HepG2 (cell line): ENCODE data around the gene PIF1. TPM values are rescaled to one million over a fixed set of nuclear protein-coding genes. Genes with fewer than 3 reads are reported as not detected.

Source experiments
- HNRNPH1 ChIP-seq: fragments of 200-400 bp; formaldehyde crosslinking; optimal IDR thresholded peaks from 2 replicates; pipeline ENCODE3; 2017; ENCODE audit warnings: mild to moderate bottlenecking, low read depth, low read length
- JUN ChIP-seq: sonication (generic); formaldehyde crosslinking; IDR thresholded peaks from 2 replicates; pipeline ENCODE4 v1.4.0; 2020; ENCODE audit warnings: mild to moderate bottlenecking, missing genetic modification reagents
- KAT7 ChIP-seq: IDR thresholded peaks from 2 replicates; pipeline ENCODE4 v1.6.1; 2018; ENCODE audit warnings: borderline replicate concordance, missing compliant biosample characterization
- KDM5A ChIP-seq: fragments of 200-600 bp; sonication (generic); IDR thresholded peaks from 2 replicates; pipeline ENCODE4 v1.7.0; 2018; ENCODE audit warnings: antibody characterized with exemption, mild to moderate bottlenecking, low read length, borderline replicate concordance
- KMT2B ChIP-seq: IDR thresholded peaks from 2 replicates; pipeline ENCODE4 v1.6.1; 2016; ENCODE audit warnings: missing genetic modification reagents, missing compliant biosample characterization
- POLR2A ChIP-seq, 2 experiments: IDR thresholded peaks; 2 replicates each; pipeline ENCODE4 v1.6.1; 2011; ENCODE audit warnings: low read depth in 2 of 2, low read length in 2 of 2, mild to moderate bottlenecking in 1 of 2, moderate library complexity in 1 of 2; ENCODE audit not compliant: insufficient read depth in 1 of 2
- SP2 ChIP-seq: sonication (generic); formaldehyde crosslinking; IDR thresholded peaks from 2 replicates; pipeline ENCODE4 v1.5.1; 2020; ENCODE audit warnings: mild to moderate bottlenecking, missing genetic modification reagents
- ZFP41 ChIP-seq: sonication (generic); formaldehyde crosslinking; IDR thresholded peaks from 2 replicates; pipeline ENCODE4 v1.4.0; 2020; ENCODE audit warnings: mild to moderate bottlenecking, missing genetic modification reagents, borderline replicate concordance
- ZNF737 ChIP-seq: sonication (generic); formaldehyde crosslinking; IDR thresholded peaks from 2 replicates; pipeline ENCODE4 v1.5.0; 2020; ENCODE audit warnings: missing genetic modification reagents, mild to moderate bottlenecking, borderline replicate concordance
- ZNF747 ChIP-seq: sonication (generic); formaldehyde crosslinking; IDR thresholded peaks from 2 replicates; pipeline ENCODE4 v1.8.1; 2023; ENCODE audit warnings: missing genetic modification reagents, mild to moderate bottlenecking, borderline replicate concordance
- ZNF792 ChIP-seq: IDR thresholded peaks from 2 replicates; pipeline ENCODE4 v1.6.1; 2016
- polyA plus RNA-seq, 8 experiments: library from polyadenylated mRNA; depleted of rRNA in 3 of 8; stranded (reverse) in 7 of 8; unstranded in 1 of 8; fragments of >200 nt; fragmentation: Illumina TruSeq in 4 of 8; extraction: Trizol in 4 of 8; gene quantifications; 2 replicates each; pipeline versions ENCODE4 v1.2.1 to v1.2.3, GENCODE V29; 2011 to 2016; ENCODE audit warnings: low read depth in 4 of 8, missing spikeins in 1 of 8, mixed read lengths in 1 of 8; ENCODE audit not compliant: insufficient read depth in 1 of 8
- total RNA-seq, 5 experiments: library from RNA; depleted of rRNA; stranded (reverse); fragments of >200 nt; fragmentation: Illumina TruSeq; extraction: Trizol; gene quantifications; 2 replicates each; pipeline ENCODE4 v1.2.3, GENCODE V29; 2016; ENCODE audit warnings: low read depth in 1 of 5
- TF ChIP-seq, protein P1 (sequence below), 2 experiments: sonication (generic) in 1 of 2; formaldehyde crosslinking in 1 of 2; IDR thresholded peaks; 2 replicates each; pipeline versions ENCODE4 v1.5.1 to v1.6.1; 2011 to 2020; ENCODE audit warnings: borderline replicate concordance in 1 of 2, low read depth in 1 of 2, low read length in 1 of 2, mild to moderate bottlenecking in 1 of 2, missing genetic modification reagents in 1 of 2, moderate library complexity in 1 of 2
- TF ChIP-seq, protein P2 (sequence below): sonication (generic); formaldehyde crosslinking; IDR thresholded peaks from 2 replicates; pipeline ENCODE4 v1.5.0; 2020; ENCODE audit warnings: mild to moderate bottlenecking, missing genetic modification reagents, moderate library complexity
- TF ChIP-seq, protein P3 (sequence below): sonication (generic); formaldehyde crosslinking; IDR thresholded peaks from 2 replicates; pipeline ENCODE4 v1.4.0; 2020; ENCODE audit warnings: mild to moderate bottlenecking, missing genetic modification reagents, borderline replicate concordance
- TF ChIP-seq, protein P4 (sequence below): sonication (generic); formaldehyde crosslinking; IDR thresholded peaks from 2 replicates; pipeline ENCODE4 v1.5.0; 2020; ENCODE audit warnings: mild to moderate bottlenecking, missing genetic modification reagents
- TF ChIP-seq, protein P5 (sequence below), 2 experiments: sonication (generic) in 1 of 2; formaldehyde crosslinking in 1 of 2; IDR thresholded peaks; 2 replicates each; pipeline versions ENCODE4 v1.4.0 to v1.6.1; 2018 to 2020; ENCODE audit warnings: missing genetic modification reagents in 2 of 2, borderline replicate concordance in 1 of 2, low read depth in 1 of 2, mild to moderate bottlenecking in 1 of 2, missing biosample characterization in 1 of 2
- TF ChIP-seq, protein P6 (sequence below): sonication (generic); formaldehyde crosslinking; IDR thresholded peaks from 2 replicates; pipeline ENCODE4 v1.5.0; 2020; ENCODE audit warnings: mild to moderate bottlenecking, low read depth, missing genetic modification reagents, borderline replicate concordance

The PIF1 gene
- total and polyA plus RNA-seq, 2 of the 13 experiments (the other 11 are each of a cell fraction or from before 2014, with no cell fraction given): 18.5 to 19.7 TPM

DNA sequence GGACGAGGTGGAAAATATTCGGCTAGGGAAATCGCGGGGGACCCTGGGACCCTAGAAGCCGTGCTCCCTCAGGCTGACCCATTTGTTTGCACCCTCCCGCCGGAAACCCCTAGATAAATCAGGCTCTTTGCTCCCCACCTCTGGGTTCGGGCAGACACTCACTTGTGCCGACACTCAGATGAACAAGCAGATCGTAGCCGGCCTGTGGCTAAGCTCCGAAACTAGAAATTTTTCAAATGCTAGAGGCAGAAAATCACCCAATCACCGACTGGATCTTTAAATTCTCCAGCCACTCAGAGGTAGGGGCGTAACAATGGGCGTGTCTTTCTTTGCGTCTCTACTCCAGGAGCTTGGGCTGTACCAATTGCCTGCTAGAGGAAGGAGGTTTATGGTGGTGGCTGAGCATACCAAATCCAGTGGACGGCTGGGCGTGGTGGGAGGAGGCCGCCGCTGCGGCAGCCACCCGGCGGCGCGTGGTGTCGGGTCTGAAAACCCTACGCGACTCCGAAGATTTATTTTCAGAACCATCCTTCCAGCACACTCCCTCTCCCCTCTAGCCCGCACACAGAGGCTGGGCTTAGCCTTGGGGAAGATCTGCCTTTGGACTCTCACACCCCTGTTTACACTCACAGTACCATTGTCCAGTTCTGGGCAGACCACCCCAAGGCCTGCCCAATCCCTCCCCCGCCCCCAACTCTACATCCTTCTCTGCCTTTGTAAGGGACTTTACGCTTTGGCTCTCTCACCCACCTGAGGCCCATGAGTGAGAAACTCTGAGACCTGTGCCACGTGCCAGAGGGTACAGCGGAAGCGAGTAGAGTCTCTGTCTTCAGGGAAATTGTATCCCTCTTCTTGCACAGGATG lies at the start of gene PIF1 (continued):
- peak; percentile 14 for TF ChIP-seq ZNF792 (CRISPR knock-in tag)
- TF ChIP-seq SP2: no peak; the same call in 1 of the 2 replicates
- TF ChIP-seq HNRNPH1: no peak
- TF ChIP-seq ZNF747 (CRISPR knock-in tag): no peak
- TF ChIP-seq, protein P1, sequence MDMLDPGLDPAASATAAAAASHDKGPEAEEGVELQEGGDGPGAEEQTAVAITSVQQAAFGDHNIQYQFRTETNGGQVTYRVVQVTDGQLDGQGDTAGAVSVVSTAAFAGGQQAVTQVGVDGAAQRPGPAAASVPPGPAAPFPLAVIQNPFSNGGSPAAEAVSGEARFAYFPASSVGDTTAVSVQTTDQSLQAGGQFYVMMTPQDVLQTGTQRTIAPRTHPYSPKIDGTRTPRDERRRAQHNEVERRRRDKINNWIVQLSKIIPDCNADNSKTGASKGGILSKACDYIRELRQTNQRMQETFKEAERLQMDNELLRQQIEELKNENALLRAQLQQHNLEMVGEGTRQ (IDR thresholded peaks at IDR 0.05; ENCODE audit: low read depth, low read length): no peak
- TF ChIP-seq, protein P1 (CRISPR knock-in tag; IDR thresholded peaks at IDR 0.05; ENCODE audit: borderline replicate concordance): no peak
- peak; percentile 73 to 92 for TF ChIP-seq POLR2A (IDR thresholded peaks at IDR 0.05; ENCODE audit: insufficient read depth in 1 of 2, low read depth in 2 of 2, low read length in 2 of 2)
- TF ChIP-seq KAT7 (CRISPR knock-in tag): no peak
- TF ChIP-seq, protein P2, sequence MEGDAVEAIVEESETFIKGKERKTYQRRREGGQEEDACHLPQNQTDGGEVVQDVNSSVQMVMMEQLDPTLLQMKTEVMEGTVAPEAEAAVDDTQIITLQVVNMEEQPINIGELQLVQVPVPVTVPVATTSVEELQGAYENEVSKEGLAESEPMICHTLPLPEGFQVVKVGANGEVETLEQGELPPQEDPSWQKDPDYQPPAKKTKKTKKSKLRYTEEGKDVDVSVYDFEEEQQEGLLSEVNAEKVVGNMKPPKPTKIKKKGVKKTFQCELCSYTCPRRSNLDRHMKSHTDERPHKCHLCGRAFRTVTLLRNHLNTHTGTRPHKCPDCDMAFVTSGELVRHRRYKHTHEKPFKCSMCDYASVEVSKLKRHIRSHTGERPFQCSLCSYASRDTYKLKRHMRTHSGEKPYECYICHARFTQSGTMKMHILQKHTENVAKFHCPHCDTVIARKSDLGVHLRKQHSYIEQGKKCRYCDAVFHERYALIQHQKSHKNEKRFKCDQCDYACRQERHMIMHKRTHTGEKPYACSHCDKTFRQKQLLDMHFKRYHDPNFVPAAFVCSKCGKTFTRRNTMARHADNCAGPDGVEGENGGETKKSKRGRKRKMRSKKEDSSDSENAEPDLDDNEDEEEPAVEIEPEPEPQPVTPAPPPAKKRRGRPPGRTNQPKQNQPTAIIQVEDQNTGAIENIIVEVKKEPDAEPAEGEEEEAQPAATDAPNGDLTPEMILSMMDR (CRISPR knock-in tag): no peak
- TF ChIP-seq ZNF737 (CRISPR knock-in tag): no peak
- TF ChIP-seq, protein P3, sequence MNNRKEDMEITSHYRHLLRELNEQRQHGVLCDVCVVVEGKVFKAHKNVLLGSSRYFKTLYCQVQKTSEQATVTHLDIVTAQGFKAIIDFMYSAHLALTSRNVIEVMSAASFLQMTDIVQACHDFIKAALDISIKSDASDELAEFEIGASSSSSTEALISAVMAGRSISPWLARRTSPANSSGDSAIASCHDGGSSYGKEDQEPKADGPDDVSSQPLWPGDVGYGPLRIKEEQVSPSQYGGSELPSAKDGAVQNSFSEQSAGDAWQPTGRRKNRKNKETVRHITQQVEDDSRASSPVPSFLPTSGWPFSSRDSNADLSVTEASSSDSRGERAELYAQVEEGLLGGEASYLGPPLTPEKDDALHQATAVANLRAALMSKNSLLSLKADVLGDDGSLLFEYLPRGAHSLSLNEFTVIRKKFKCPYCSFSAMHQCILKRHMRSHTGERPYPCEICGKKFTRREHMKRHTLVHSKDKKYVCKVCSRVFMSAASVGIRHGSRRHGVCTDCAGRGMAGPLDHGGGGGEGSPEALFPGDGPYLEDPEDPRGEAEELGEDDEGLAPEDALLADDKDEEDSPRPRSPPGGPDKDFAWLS (CRISPR knock-in tag): no peak
- no peak for TF ChIP-seq ZFP41 (CRISPR knock-in tag)
- TF ChIP-seq, protein P4, sequence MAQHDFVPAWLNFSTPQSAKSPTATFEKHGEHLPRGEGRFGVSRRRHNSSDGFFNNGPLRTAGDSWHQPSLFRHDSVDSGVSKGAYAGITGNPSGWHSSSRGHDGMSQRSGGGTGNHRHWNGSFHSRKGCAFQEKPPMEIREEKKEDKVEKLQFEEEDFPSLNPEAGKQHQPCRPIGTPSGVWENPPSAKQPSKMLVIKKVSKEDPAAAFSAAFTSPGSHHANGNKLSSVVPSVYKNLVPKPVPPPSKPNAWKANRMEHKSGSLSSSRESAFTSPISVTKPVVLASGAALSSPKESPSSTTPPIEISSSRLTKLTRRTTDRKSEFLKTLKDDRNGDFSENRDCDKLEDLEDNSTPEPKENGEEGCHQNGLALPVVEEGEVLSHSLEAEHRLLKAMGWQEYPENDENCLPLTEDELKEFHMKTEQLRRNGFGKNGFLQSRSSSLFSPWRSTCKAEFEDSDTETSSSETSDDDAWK: no peak
- TF ChIP-seq KMT2B (CRISPR knock-in tag): peak; percentile 81
- TF ChIP-seq, protein P5, sequence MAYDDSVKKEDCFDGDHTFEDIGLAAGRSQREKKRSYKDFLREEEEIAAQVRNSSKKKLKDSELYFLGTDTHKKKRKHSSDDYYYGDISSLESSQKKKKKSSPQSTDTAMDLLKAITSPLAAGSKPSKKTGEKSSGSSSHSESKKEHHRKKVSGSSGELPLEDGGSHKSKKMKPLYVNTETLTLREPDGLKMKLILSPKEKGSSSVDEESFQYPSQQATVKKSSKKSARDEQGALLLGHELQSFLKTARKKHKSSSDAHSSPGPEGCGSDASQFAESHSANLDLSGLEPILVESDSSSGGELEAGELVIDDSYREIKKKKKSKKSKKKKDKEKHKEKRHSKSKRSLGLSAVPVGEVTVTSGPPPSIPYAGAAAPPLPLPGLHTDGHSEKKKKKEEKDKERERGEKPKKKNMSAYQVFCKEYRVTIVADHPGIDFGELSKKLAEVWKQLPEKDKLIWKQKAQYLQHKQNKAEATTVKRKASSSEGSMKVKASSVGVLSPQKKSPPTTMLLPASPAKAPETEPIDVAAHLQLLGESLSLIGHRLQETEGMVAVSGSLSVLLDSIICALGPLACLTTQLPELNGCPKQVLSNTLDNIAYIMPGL (CRISPR knock-in tag; IDR thresholded peaks at IDR 0.05; ENCODE audit: borderline replicate concordance in 1 of 2, low read depth in 1 of 2): peak; percentile 49 to 58; a peak in 3 of 4 replicates
- TF ChIP-seq, protein P6, sequence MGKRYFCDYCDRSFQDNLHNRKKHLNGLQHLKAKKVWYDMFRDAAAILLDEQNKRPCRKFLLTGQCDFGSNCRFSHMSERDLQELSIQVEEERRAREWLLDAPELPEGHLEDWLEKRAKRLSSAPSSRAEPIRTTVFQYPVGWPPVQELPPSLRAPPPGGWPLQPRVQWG (CRISPR knock-in tag): no peak
- TF ChIP-seq KDM5A: peak; percentile 45; the same call in 1 of the 2 replicates
- TF ChIP-seq JUN (CRISPR knock-in tag): no peak
